Muscle layer of duodenum (tissue), 2 donors: ENCODE results near the gene RAPGEF4.

ENCODE experiments used
- H3K27ac ChIP-seq: one replicate; pipeline ENCODE4 v1.7.0; 2013; ENCODE audit warnings: mild to moderate bottlenecking, low read length
- H3K27me3 ChIP-seq: one replicate; pipeline ENCODE4 v1.7.0; 2013; ENCODE audit warnings: low read depth, mild to moderate bottlenecking, control low read depth, low read length
- H3K36me3 ChIP-seq, 2 donors: one replicate each; pipeline ENCODE4 v1.7.0; 2013; ENCODE audit warnings: low read length in 2 of 2, control low read depth in 1 of 2, mild to moderate bottlenecking in 1 of 2; ENCODE audit not compliant: insufficient read depth in 2 of 2, control insufficient read depth in 1 of 2
- H3K4me1 ChIP-seq, 2 donors: one replicate each; pipeline ENCODE4 v1.7.0; 2013; ENCODE audit warnings: low read length in 2 of 2, mild to moderate bottlenecking in 2 of 2, control low read depth in 1 of 2, moderate library complexity in 1 of 2; ENCODE audit not compliant: insufficient read depth in 2 of 2, control insufficient read depth in 1 of 2
- H3K4me3 ChIP-seq, 2 donors: one replicate each; pipeline ENCODE4 v1.7.0; 2013; ENCODE audit warnings: low read length in 2 of 2, low read depth in 1 of 2, mild to moderate bottlenecking in 1 of 2
- H3K9me3 ChIP-seq, 2 donors: one replicate each; pipeline ENCODE4 v1.7.0; 2013; ENCODE audit warnings: low read length in 2 of 2, control low read depth in 1 of 2, mild to moderate bottlenecking in 1 of 2; ENCODE audit not compliant: control insufficient read depth in 1 of 2
- donor health status: healthy.

Gene RAPGEF4

DNA sequence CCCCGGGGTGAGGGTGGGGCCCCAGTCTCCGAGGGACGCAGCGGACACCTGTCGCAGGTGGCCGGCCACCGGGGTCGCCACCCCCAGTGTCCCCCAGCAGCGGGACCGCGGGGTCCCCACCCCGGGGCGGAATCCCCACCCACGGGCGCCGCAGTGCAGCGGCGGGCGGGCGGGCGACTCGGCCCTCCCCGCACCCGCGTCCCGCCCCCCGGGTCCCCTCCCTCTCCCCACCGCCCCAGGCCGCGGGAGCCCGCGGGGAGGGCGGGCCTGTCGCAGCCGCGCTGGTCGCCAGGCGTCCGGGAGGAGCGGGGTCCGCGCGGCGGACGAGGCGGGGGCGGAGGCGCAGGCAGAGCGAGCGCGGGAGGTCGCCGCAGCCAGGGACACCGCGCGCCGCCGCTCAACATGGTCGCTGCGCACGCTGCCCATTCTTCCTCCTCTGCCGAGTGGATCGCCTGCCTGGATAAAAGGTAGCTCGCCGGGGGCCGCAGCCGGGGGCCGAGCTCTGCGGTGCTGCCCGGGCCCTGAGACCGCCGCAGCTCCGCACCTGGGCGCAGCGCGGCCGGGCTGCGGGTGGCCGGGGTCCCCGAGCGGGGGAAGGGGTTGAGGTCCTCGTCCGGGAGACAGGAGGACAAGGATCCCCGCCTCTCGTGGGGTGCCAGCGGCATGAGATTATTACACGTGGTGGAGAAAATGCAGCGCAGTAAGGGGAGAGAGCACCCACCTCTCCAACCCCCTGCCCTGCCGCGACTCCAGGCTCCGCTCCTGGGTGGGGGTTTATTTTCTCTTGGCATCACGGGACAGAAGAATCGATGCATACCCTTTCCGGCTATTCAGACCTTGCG, at the start of gene RAPGEF4:
TSS of gene RAPGEF4 (plus strand) at position 264 of the 842 bp plus-strand sequence. CDS start at position 403, 139 bp downstream.
- Histone ChIP-seq H3K9me3 (no peaks in the 10 kb centered on the region), H3K4me1 (peaks cover 0 to 11% of the 10 kb centered on the region in 2 donors), H3K4me3 (peak within 1 kb of the TSS in 1 of 2 donors; percentile 60), H3K27me3 (no peaks in the 10 kb centered on the region), H3K27ac (no peak within 1 kb of the TSS), H3K36me3 (no peaks in the 10 kb centered on the region)

GRCh38 chr2:172693037-172693436, 42.6 kb upstream of the RAPGEF4 start:
- Histone ChIP-seq H3K27ac (no peak overlapping the region), H3K4me1 (peaks cover 0 to 4% of the 10 kb centered on the region in 2 donors), H3K9me3 (no peaks in the 10 kb centered on the region), H3K4me3 (no peak overlapping the region), H3K36me3 (no peaks in the 10 kb centered on the region), H3K27me3 (no peaks in the 10 kb centered on the region)

DNA sequence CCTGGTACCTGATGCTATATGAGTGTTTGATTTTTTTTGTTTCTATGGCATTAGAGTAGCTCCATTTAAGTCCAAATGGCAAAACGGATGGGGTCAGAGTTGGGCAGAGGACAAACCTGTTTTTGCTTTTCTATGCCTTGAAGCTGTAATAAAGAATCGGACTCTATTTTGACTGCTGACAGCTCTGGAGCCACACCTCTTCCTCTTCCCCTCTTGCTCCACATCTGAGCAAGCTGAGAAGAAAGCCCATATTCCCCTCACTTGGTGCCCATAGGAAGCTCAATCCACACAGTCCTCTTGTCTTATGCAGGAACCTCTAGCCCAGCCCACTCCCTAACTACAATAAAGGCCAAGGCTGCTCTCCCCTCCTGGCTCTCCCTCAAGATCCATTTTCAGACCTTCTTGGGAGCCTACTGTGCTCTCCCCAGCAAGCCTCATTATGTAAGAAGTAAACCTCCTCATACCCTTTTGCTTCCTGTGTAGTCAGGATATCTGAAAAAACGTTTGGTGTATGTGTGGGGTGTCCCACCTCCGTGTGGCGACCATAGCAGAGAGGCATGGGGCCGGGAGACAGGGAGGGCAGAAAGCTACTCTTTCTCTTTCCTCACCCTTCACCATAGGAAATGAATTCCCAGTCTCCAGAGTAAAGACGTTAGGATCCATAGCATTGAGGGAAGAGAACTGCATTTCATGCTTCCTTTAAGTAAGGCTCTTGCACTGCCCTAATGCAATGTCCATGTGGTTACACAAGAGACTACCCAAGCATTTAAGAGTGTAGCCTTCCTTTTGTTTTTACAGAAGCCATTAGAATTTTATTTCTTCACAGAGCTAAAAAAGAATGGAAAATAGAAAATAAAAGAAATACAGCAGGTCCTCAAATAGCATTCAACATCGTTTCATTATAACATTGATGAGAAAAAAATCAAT, 41.9 kb upstream of the RAPGEF4 start:
- peaks cover 0 to 4% of the 10 kb centered on the region in 2 donors for H3K4me1 ChIP-seq
- H3K27ac ChIP-seq: no peak overlapping the region
- no peaks in the 10 kb centered on the region for H3K27me3 ChIP-seq

GRCh38 chr2:172697296-172697695, 38.3 kb upstream of the RAPGEF4 start:
- no peaks in the 10 kb centered on the region for H3K36me3 ChIP-seq
- no peak overlapping the region for H3K4me3 ChIP-seq

More for the DNA sequence above, 41.9 kb upstream of the RAPGEF4 start:
- Histone ChIP-seq H3K4me3 (no peak overlapping the region), H3K9me3 (no peaks in the 10 kb centered on the region), H3K36me3 (no peaks in the 10 kb centered on the region)

GRCh38 chr2:172698041-172698863, 37.4 kb upstream of the RAPGEF4 start:
- Histone ChIP-seq H3K4me1 (peaks cover 0 to 4% of the 10 kb centered on the region in 2 donors), H3K9me3 (no peaks in the 10 kb centered on the region), H3K4me3 (no peak overlapping the region), H3K27ac (no peak overlapping the region), H3K27me3 (no peaks in the 10 kb centered on the region), H3K36me3 (no peaks in the 10 kb centered on the region)

More at GRCh38 chr2:172697296-172697695, 38.3 kb upstream of the RAPGEF4 start:
- H3K4me1 ChIP-seq: peaks cover 0 to 4% of the 10 kb centered on the region in 2 donors
- H3K27me3 ChIP-seq: no peaks in the 10 kb centered on the region
- H3K27ac ChIP-seq: no peak overlapping the region
- H3K9me3 ChIP-seq: no peaks in the 10 kb centered on the region

GRCh38 chr2:172701250-172701649, 34.4 kb upstream of the RAPGEF4 start:
- no peak overlapping the region for H3K27ac ChIP-seq
- H3K4me3 ChIP-seq: no peak overlapping the region
- no peaks in the 10 kb centered on the region for H3K4me1 ChIP-seq
- H3K36me3 ChIP-seq: no peaks in the 10 kb centered on the region
- H3K9me3 ChIP-seq: no peaks in the 10 kb centered on the region
- no peaks in the 10 kb centered on the region for H3K27me3 ChIP-seq

DNA sequence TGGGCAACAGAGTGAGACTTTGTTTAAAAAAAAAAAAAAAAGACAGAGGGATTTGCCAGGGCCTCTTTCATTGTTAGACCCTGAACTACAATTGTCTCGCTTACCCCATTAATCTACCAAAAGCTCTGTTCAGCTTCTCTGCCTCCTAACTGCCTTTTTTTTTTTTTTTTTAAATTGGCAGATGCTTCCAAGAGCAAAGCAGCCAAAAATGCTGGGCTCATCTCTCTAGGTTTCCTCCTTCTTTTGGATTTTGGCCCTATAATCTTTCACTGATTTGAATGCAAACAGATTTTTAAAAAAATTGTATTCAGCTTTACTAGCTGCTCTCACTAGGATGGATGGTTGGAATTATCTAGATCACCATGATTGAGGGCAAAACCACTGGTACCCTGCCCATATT, 33.2 kb upstream of the RAPGEF4 start:
- no peaks in the 10 kb centered on the region for H3K4me1 ChIP-seq

GRCh38 chr2:172704072-172704936, 31.3 kb upstream of the RAPGEF4 start:
- Histone ChIP-seq H3K9me3 (no peaks in the 10 kb centered on the region), H3K36me3 (no peaks in the 10 kb centered on the region), H3K27ac (no peak overlapping the region), H3K4me1 (no peaks in the 10 kb centered on the region), H3K4me3 (no peak overlapping the region), H3K27me3 (no peaks in the 10 kb centered on the region)

More for the DNA sequence above, 33.2 kb upstream of the RAPGEF4 start:
- H3K27me3 ChIP-seq: no peaks in the 10 kb centered on the region
- no peak overlapping the region for H3K4me3 ChIP-seq
- H3K9me3 ChIP-seq: no peaks in the 10 kb centered on the region
- H3K36me3 ChIP-seq: no peaks in the 10 kb centered on the region
- no peak overlapping the region for H3K27ac ChIP-seq

- Histone ChIP-seq H3K4me3 (no peak overlapping the region), H3K27ac (no peak overlapping the region), H3K9me3 (no peaks in the 10 kb centered on the region), H3K27me3 (no peaks in the 10 kb centered on the region), H3K4me1 (no peaks in the 10 kb centered on the region), H3K36me3 (no peaks in the 10 kb centered on the region)
Observed at GRCh38 chr2:172705352-172705751, 30.3 kb upstream of the RAPGEF4 start.

DNA sequence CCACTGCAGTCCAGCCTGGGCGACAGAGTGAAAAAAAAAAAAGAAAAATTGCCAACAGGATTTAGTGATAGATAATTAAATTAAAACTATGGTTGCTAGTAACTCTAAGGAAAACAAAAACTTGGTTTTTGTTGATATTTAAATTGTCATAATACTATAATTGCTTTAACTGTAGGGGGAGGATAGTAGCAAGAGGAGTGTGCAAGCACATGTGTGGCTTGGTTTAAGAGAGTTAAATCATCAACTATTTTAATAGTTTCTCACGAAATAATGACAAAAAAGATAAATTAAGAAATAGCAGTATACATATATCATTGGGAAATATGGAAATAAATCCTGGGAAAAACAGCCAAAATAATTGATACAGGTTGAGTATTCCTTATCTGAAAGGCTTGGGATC, 27.4 kb upstream of the RAPGEF4 start:
- Histone ChIP-seq H3K4me3 (no peak overlapping the region), H3K36me3 (no peaks in the 10 kb centered on the region), H3K4me1 (no peaks in the 10 kb centered on the region), H3K27ac (no peak overlapping the region), H3K9me3 (no peaks in the 10 kb centered on the region), H3K27me3 (no peaks in the 10 kb centered on the region)
